GM21717 (cell line): ENCODE results near the gene CD93.

Experiments
- ATAC-seq: cut with Tn5 transposase; IDR thresholded peaks from one replicate; pipeline ENCODE4 v1.9.1; 2021; ENCODE audit warnings: mild to moderate bottlenecking, moderate library complexity; ENCODE audit not compliant: unreplicated experiment

CD93 gene

DNA sequence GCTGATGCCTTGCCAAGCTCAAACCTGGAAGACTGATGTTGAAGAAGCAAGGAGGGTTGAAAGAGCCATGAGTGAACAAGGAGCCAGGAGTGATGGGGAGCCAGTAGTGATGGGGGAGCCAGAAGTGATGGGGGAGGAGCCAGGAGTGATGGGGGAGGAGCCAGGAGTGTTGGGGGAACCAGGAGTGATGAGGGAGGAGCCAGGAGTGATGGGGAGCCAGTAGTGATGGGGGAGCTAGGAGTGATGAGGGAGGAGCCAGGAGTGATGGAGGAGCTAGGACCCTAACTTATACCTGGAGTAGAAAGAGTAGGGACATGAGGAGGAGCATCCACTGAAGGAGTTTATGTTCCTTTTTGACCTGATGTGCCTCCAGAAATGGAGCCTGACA lies 14.6 kb upstream of the CD93 start:
- ATAC-seq = no peak

DNA sequence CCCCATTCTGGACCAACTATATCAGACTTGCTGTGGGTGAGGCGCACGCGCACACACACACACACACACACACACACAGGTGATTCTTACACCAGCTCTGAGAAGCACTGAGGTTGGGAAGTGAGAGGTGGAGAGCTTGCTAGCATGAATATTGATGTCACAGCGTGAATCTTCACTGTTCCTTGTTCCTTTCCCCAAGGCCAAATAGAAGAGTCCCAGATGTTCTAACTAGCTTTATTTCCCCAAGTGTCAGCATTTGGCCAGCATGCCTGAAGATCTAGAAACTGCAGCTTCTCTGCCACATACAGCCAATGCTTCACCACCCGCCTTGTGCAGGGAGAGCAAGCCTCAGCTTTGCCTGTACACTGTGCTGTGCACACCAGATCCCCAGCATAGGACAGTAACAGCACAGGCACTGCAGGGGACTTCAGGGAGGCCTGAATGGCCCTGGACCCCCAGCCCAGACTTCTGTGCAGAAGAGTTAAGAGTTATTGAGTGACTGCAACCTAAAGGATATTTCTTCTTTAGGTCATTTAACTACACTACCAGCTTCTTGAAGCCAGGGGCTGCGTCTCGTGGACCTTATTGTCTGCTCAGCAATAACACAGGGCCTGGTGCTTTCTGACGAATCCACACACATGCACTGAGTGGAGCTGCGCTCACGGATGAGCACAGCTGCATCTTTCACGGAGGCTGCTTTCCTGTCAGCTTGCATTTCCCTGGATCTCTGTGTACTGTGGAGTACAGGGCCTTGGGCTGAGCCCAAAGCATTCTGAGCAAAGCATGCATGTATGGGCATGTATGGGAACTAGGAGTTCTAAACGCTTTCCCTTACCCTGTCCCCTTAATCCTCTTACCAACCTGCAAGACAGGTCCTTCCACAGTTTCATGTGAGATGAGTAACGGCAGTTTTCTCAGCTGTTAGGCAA lies 13.9 kb upstream of the CD93 start:
- ATAC-seq = no peak

DNA sequence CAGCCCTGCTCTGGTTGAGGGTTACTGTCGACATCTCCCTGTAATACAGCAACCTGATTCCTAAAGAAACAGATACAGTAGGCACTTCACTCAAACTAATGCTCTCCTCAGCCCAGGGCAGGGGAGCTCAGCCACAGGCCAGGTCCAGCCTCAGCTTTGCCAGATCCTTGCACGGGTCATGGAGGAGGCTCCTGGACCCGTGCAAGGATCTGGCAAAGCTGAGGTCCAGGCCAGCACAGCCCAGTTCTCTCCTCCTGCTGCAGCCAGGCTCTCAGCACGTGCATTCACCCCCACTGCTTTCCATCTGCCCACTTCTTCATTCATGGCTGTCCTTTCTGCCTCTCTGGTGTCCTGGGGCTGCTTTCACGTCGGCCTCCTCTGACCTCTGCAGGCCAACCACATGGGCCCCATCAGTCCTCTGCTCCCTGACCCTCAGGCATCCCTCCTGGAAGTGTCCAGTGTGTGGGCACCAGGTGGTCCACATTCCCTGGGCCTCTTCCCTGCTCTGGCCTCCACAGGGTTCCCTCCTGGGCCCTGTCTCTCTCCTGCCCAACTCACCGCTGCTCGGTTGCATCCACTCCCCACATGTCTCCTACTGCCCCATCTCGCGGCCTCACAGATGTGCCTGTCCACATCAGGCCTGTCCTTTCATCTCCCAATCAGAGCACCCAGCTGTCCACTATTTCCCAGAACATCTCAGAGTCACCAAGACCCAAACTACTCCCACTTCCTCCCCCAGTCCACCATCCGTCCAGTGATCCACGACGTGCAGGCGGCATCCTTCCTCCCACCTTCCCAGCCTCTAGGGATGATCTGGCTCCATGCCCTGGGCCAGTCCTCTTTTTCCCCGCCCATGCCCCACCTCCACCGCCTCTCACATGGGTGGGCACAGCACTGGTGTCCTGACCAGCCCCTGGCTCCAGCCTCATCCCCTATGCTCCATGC lies 11.8 kb upstream of the CD93 start:
- ATAC-seq = no peak

DNA sequence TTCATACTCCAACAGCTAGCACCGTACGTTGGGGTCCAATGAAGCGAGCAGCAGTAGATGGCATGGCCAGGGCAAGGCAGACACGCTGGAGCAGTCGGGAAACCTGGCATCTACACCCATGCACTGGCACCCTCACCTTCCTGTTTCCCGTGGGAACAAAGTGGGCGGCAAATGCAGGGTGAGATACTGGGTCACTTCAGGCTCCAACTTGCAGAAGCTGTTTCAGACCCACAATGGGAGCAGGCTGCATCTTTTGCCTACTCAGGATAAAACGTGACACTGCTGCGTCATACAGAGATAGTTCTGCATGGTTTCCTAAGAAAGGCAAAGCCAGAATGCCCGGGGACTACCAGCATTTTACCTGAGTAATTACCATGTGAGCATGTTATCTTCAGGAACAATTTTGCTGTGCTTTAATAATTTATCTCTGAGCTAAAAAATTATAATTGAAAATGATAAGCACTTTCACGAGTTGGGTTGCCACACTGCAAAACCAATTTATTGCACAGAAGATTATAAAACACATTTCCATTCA lies 10.9 kb upstream of the CD93 start:
- ATAC-seq = no peak

DNA sequence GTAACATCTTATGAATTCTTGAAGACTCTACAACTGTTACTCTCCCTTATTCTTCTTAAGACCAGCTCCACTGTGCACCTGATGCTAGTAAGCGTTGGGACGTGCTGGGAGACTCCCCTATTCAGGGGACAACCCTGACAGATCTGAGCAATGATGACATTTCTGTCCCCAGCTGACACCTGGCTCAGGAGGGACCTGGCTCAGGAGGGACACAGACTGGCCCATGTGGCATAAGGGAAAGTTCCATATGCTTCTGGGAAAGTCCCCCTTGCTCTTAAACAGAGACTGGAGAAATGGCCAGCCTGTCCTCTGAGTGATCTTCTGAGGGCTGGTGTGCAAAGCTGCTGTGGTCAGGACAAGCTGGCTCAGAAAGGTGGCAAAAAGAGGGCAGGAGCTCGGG lies 10.0 kb upstream of the CD93 start:
- ATAC-seq = no peak

DNA sequence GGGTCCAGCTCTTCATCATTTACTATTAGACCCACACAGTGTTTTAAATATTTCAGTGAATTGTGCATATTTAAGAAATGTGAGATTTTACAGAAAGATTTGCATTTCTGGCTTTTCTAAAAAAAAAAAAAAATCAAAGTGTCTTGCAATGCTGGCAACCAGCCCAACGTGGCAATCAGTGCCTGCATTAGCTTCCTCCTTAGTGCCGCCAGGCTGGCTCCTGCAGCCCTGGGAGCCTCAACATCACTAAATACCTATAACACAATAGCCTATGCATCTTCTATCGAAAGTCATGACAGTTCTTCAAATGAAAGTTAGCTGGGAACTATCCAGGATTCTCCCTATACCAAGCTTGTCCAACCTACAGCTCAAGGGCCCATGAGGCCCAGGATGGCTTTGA lies 9.4 kb upstream of the CD93 start:
- no peak for ATAC-seq

DNA sequence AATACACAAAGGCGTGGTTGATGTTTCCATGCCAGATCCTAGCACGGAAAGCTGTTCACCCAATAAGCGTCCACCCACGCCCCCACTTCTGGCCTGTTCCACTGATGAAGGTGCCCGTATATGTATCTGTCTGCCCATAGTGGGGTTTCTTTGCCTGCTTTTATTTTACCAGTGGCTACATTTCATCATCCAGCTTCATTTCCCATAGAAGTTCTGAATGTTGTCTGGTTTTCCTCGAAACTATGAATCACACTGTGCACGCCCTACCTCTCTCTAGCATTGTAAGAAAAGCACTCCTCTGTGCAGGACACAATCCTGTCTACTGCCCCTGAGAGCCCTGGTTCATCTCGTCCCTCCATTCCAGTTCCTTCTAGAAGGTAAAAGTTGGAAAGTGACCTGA lies 8.8 kb upstream of the CD93 start:
- no peak for ATAC-seq

DNA sequence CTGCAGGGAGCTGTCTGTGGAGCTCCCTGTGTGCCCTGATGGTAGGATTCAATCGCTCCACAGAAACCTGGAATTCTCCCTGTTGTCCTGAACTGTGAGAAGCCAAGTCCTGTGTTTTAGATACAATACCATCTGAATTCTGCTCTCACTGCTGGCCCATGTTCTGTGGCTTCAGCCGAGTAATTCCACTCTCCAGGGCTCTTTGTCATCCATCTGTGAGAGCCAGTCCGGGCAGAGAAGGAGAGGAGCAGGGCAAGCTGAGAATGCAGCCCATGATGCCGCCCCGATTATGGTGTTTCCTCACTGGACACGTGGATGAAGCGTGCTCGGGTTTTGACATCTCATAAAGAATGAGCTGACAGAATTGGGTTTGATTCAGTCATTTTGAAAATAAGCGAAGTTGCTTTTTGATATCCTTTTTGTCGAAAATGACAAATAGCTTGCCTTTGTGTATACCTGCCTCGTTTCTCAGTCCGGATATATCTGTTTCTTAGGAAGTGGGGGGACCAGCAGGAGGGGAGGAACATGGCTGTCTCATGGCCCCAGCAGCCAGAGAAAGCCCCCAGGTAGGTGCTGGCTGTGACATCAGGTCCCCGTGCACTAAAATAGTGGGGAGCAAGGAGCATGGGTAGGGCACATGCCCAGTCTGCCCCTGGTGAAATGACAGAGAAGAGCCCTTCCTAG lies 8.2 kb upstream of the CD93 start:
- no peak for ATAC-seq

DNA sequence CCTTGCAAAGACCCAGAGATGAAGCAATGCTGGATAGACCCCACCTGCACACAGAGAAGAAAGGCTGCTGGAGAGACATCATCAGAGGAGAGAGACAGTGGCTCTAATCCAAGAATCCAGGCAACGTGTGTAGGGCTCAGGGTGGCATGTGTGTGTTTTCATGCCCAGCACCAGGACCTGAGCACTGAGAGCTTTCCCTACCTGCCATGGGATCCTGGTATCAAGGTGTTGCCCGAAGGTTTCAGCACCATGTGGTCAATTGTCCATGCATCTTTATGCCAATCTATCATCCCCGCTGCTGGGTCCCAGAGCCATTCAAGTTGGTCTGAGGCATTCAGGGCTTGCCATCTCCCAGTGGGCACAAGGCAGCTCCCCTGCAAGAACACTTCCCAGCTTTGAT lies 7.5 kb upstream of the CD93 start:
- ATAC-seq = no peak

DNA sequence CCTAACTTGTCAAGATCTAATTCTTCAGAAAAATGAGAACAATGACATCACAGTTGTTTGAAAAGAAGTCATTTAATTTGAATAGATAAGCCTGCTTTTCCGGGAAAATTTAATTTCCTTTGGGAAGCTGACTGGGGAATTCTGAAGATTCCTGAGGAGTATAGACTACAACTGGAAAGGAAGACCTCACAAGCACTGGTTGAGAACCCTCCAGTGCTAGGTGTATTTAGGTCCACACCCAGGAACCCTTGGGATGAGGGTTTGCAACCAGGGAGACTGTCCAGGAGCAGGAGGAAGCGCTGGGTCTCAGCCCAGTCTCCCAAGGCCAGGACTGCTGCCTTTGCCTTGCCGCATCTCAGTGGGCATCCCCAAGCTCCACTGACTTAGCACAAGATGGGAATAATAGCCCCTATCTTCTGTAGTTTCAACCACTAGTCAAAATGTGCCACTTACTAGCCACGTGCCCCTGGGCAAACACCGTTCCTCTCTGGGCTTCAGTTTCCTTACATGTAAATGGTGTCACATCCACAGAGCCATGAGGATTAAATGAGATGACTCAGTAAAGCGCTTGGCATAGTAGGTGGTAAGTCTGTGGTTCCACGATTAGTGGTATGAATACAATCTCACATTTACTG lies 6.9 kb upstream of the CD93 start:
- ATAC-seq = no peak

DNA sequence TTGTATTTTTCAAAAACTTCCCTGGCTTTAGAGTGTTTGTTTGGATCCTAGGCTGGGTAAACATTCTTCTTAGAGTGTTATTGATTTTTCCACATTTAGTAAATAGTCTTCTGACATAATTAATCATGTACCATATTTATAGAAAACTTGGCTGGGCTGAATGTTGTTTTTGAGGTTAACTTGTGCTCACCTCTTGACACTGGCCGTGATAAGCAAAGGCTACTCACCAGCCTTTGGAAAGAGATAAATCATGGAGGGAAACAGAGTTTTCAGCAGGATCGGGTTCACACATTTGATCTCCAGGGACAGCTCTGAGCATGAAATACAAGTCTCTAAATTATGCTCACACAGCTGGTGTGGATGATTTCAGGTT lies 6.2 kb upstream of the CD93 start:
- no peak for ATAC-seq

DNA sequence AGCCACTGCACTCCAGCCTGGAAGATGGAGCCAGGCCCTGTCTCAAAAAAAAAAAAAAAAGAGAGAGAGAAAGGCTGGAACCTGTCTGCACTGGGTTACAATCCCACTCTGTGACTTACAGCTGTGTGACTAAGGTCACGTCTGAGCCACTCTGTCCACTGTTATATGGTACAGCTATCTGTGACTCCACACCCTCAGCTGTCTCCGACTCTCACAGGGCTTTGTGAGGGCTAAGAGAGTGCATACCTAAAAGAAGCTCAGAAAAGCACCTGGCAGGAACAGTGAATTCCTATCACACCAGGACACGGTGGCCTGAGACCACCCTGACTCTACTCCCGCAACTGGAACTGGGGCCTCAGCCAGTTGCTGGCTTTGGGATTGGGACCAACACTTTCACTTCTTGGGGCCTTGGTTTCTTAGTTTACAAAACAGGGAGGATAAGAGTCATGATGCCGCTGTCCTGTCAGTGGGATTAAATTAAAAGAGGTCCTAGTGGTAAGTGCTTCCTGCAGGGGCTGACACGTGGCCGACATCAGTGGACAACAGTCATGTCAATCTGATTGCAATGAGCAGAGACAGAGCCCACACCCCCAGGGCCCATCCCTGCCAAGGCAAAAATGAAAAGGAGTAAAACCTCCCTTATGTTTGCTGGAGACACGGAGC lies 5.7 kb upstream of the CD93 start:
- ATAC-seq = no peak

DNA sequence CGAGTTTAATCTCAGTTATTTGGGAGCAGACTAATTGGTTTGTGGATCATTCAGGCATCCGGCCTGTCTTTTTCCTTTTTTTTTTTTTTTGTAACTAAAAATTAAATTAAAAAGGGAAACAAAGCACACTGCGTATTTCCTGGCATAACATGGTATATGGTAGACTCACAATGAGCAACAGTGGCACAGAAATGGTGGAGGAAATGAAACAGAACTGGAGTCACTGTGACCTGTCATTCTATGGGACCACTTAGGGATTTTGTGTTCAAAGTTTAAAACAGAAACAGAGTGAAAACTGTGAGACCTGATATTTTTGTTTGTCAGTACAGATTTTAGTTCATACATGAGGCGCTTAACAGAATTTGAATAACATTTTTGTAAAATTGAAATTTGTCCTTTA lies 4.8 kb upstream of the CD93 start:
- no peak for ATAC-seq

DNA sequence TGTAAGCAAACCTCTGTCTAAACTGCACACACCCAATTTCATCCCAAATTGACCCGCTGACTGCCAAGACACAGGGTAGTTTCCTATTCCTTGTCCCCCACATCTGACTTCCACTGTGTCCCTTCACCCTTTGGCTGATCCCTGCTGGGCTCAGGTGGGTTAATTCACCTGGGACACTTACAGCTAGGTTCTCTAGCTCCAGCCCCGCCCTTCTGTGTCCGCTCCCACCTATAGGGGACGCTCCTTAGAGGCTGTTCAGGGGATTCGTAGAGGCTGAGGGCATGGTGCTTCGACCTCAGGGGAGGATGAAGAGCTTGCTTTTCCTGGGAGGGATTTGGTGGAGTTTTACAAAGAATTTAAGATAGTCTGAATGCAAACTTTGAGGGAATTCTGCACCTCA lies 4.0 kb upstream of the CD93 start:
- no peak for ATAC-seq

DNA sequence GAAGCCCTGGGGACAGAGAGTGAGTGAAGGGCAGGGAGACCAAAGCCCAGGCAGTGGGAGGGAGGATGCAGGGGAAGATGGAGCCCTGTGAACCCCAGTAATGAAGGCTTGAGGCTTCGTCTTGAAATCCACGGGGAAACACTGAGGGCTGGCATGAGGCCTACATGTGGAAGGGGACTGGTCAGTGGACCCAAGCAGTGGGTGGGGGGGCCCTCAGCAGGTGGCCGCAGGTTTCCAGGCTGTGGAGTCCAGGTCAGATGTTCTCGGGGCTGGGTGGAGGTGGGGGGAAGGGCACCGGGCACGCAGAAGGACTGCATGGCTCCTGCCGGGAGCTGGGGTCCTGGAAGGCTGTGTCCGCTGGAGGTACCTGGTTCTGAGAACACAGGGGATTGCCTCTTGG lies 2.7 kb upstream of the CD93 start:
- ATAC-seq = no peak

DNA sequence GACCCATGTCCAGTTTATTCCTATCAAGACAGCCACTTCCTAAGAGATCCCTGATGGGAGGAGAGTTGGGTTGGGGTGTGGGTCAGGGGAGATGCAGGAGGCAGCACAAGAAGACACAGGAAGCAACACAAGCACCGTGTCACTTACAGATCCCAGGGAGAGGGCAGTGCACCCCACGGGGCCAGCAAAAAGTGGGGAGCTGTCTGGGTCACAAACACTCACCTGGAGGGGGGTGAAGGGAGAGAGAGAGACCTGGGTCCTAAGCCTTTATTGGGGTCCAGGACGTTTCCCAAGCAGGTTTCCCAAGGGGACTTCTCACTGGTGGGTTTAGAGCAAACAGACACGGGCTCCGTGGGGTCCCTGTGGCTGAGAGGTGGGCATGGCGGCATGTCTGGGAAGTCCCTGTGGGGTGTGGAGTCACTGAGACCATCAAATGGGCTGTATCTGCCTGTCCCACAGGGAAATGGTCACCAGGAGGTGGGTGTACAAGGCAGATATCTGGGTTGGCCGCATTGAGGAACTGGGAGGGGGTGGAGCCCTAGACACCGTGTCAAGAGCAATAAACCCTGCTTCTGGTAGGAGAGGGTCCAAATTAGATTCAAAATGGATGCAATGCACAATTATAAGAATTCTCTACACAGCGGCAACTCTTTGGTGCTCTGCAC lies 1.6 kb upstream of the CD93 start:
- ATAC-seq = no peak

DNA sequence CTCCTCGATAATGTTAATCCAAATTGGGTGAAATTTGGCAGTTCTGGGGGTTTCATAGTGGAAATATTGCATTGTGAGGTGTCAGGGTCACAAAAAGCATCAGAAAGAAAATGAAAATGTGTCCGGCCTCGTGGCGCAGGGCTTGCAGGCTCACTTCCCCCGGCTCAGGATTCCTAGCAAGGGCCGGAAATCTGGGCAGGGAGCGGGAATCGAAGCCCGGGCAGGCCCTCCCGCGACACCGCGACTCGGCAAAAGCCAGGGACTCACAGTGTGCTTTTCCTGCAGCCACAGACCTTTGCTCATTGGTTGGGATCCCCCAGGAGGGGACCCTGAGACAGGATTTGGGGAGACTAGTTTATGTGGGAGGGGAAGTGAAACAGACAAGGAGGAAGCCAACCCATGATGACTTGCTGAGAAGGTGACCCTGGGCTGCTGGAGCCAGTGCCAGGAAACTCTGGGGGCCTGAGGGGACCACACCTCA lies 847 bp upstream of the CD93 start:
- no peak for ATAC-seq

DNA sequence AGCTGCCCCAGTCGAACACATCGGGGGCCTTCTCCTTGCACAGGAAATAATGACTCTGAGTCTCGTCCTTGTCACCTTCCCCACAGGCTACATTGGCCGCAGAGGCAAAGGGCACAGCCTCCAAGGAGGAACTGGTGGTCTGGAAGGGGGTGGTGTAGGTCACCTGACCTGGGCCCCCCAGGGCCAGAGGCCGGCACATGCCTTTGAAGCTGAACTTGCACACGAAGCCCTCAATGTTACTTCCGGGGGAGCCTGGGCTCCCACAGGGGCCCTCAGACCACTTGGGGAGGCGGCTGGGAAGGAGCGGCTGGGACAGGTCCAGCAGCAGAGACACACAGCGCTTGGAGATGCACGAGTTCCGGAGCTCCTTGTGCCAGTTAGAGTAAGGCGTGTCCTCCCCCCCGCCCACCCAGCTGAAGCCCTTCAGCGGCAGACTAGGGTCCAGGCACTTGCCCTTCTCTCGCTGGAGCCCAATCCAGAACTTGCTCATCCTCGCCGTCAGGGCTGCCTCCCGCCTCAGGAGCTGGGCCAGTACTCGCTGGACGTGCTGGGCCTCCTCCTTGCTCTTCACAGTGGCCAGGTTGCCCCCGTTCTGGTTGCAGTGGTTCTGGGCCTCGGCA lies 578 bp downstream of the CD93 start:
- no peak for ATAC-seq

DNA sequence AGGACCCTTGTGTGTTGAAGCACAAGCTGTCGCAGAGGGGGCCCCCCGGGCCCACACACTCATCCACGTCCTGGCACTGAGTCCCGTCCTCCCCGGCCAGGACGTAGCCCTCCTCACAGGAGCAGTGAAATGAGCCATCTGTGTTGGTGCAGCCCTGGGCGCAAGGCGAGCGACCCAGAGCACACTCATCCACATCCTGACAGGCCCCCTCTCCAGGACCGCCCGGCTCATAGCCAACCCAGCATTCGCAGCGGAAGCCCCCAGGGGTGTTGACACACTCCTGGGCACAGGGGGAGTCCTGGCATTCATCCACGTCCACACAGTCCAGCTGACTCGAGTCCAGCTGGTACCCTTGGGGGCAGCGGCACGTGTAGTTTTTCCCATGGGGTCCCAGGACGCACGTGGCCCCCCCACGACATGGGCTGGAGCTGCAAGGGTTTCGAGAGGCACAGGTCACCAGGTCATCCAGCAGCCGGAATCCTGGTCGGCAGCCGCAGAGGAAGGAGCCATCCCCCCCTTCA lies 1.2 kb downstream of the CD93 start:
- ATAC-seq = no peak
